GM18868 (cell line): ENCODE results near the gene RXRB.

Experiments used
- ATAC-seq: cut with Tn5 transposase; IDR thresholded peaks from one replicate; pipeline ENCODE4 v1.9.1; 2021; ENCODE audit warnings: mild to moderate bottlenecking, moderate library complexity; ENCODE audit not compliant: unreplicated experiment

Gene RXRB

DNA sequence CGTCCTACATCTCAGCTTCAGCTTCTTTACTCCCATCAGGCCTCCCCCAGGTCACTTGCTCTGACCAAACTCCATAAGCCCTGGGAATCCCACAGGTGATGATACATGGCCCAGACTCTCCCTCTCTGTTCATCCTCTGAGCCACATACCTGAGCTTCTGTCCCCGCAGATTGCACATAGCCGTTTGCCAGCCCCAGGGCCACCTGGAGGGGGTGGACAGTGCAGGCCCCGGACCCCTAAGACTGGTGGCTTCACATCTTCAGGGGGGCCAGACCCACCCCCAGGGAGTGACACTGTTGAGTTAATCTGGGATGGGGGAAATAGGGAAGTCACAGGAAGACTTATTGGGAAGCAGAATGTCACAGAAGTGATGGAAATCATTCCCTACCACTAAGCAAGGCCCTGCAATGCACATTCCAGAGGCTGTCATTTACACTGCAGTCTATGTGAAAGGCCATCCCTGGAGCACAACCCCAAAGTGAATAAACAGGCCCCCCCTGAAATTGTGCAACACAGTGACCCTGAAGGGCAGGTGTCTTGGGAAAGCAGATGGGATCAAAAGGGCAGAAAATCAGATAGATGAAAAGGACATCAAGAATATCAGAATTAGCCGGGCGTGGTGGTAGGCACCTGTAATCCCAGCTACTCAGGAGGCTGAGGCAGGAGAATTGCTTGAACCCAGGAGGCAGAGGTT is 2.2 kb downstream of the RXRB start:
- no peak for ATAC-seq

GRCh38 chr6:33197431-33198048 is 2.9 kb downstream of the RXRB start:
- ATAC-seq, result no peak

DNA sequence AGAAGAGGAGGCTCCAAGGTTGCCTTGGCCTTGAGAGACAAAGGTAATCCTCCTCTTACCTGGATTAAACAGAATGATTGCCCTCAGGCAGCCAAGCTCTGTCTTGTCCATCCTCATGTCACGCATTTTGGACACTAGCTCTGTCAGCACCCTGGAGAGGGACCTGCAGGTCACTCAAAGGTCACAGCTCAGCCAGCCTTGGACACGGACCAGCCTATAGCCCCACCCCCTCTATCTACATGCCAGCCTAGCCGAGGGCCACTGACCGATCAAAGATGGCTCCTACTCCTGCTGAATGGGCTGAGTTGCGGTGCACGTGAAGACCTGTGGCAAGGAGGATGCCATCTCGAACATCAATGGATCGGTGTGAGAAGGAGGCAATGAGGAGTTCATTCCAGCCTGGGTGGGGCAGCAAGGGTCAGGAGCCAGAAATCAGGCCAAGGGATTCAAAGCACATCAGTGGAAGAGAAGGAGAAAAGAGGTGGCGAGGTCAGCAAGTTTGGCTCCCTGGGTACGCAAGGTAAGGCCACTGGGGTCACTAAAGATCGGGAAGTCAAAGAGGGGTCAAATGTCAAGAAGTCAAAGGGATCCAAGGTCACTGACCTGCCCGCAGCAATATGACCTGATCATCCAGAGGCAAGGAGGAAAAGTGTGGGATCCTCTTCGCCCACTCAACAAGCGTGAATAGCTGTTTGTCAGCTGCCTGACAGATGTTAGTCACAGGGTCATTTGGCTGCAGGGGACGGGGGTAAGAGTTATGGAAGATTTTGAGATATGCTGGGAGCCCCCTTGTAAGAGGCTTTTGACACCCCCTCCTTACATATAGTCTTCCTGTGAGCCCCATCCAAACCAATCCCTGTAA is 4.9 kb downstream of the RXRB start:
- ATAC-seq, result no peak

DNA sequence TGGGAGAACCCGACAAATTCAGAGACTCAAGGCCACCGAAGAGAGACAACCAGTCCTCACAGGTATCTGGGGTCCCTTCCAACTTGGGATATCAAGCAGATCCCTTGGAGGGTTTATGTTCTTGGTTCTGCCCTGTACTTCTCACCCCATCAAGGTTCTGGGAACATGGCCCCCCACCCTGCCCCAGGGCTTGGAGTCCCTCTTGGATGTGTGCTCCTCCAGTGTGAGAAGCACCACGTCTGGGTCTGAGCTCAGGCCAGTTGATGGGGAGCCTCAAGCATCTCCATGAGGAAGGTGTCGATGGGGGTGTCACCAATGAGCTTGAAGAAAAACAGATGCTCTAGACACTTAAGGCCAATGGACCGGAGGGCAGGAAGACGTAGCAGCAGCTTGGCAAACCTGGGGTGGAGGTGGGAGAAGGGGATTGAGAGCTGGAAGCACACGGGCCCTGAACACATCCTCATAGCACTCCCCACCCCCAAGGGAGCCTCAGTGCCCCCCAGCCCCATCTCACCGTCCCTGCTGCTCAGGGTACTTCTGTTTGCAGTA is 6.0 kb downstream of the RXRB start:
- ATAC-seq, result no peak

- ATAC-seq, result no peak
Observed at GRCh38 chr6:33193619-33194018, 6.8 kb downstream of the RXRB start.

DNA sequence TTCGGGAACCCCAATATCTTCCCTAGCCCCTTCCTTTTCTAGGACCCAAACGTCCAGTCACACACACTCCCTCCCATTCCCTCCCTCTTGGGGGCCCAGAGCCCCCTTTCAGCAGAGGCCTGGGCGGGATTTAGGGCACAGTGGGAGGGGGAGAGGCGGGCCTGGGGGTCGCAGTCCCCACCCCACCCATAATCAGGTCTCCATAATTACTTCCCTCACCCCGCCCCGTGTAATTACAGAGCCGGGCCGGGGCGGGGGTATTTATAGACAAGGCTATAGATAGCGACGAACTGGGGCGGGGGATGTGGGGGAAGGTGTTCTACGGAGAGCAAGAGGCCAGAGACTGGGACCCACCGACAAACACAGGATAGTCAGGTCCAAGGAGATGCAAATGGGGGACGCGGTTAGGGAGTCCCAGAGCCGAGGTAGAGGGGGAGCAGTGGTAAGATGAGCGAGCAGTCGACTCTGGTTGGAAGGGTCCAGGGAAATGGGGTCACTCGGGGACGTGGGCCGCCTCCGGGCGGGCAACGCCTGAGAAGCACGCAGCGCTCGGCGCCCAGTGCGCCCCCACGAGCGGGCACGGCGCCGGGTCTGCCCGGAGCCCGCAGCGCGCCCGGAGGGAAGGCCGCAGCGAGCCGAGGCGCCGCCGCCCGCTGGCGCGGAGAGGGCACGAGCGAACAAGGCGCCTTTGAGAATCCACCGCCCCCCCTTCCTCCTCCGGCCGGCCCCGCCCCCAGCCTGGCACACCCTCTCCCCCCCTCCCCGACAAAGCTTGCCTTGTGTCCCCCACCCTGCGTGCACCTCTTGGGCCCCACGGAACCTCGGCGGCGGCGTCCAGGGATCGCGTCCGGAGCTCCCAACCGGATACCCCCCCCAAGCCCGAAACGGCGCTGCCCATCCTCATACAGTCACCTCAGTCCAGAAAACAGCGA is 7.5 kb downstream of the RXRB start:
- no peak for ATAC-seq

- ATAC-seq, result no peak
Observed at GRCh38 chr6:33192105-33192646, 8.3 kb downstream of the RXRB start, which contains the start of gene COL11A2. TSS of gene COL11A2 (minus strand) at chr6:33192467. CDS start at chr6:33192240, 227 bp downstream.

DNA sequence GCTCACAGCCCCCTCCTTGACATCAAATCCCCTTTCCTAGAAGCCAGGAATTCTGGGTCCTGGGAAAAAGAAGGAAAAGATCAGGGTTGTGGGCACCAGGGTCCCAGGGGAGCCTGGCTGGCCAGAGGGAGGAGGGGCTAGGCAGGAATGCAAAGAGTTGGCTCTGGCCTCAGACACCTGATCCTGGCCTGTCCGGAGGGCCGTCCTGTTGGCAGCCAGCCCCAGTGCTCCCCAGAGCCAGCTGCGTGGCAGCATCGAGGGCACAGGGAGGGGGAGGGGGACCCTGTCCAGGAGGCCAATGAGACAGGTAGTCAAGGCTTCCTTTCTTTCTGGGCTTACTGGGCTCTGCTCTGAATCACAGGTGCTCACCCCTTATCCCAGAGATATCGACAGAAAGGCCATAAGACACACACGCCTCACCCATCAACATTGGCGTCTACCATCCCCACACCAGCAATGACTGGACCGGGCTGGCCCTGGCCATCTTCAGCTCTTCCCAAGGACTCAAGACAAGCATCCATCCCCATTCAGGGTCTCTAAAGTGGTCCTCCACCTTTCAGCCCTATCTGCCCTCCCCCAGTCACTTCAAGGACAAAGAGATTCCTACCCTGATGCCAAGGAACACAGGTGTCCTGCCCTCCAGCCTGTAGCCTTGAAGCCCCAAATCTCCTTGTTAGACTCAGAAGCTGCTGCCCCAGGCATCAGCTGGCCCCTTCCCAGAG is 8.9 kb downstream of the RXRB start:
- ATAC-seq, result no peak

DNA sequence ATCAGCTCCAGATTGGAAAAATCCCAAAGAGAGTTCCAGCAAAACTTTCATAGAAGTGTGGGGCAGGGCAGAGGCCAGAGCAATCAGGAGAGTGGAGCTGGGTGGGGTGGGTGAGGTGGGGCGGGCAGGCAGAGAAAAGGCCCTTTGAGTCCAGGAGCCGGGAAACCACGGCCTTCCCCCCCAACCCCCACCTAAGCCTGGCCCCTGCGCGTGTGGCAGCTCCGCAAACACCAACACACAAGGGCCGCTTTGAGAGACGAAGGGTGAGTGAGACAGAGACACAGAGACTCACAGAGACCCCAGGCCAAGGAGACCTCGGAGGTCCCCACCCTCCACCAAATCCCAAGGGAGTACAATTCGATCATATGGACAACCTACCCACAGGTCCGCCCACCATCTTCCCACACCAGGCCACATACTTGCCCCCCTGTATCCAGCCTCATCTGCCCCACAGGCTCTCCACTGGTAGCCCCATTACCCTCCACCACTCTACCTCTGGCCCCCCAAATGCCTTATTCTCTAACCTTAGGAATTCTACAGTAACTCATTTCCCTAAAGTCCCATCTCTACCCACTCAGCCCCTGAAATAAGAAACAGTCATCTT is 9.9 kb downstream of the RXRB start:
- no peak for ATAC-seq

DNA sequence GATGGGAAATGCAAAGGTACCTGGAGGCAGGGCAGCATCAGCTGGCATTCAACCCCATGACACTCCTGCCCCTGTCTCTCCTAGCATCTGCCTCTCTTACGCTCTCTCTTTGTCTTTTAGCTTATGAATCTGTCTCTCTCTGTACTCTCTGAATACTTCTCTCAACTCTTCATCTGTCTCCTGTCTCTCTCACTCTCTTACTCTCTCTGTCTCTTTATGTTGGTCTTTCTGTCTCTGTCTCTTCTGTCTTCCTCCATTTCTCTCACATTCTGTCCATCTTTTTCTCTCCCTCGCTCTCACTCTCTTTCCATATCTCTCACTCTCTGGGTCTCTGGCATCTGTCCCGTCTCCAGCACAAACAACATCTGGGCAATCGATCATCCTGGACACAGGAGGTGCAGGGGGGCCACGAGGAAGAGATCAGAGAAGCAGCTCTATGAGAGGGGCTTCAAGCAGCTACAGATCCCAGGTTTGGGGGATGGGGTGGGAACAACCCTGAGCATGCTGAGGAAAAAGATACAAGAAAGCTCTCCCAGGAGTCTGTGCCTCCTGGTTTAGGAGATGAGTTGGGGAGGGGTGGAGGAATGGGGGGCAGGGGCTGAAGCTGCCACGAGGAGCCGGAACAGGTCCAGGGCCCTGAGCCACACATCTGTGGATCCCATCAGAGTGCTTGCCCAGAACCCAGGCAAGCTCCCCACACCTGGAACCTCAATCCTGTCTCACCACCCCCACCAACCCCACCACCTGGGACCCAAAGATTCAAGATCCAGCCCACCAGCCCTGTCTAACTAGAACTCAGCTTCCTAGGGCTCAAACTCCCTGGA is 10.6 kb downstream of the RXRB start:
- no peak for ATAC-seq

DNA sequence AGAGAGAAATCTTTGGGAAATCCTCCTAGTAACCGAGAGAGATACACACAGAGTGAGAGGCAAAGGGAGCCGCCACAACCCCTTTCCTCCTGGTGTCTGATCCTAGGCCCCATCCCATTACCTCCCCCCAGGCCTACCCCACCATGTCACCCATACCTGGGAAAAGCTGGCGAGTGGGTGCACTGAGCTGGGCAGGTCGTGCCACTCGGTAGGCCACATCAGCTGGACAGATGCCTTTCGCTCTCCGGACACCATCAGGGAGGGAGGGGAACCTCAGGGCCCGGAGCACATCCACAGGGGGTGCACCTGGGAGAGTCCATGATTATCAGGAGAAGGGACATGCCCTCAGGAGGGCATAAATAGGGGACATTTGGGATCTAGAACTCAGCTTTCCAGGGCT is 11.3 kb downstream of the RXRB start:
- no peak for ATAC-seq

DNA sequence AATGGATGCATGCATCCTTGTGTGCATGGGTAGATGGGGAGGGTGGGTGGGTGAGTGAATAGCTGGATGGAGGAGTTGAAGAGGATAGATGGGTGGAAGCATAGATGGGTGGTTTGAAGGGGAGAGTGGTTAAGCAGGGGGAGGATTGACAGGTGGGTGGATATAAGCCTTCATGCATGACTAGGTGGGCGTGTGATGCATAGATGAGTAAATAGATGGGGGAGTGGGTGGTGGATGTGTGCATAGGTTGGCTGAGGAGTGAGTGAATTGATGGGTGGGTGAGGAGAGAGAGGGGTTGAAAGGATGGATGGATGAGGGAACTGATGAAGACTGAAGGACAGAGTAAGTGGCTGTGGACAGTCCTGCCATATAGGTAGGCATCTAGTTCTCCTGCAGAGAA is 12.7 kb downstream of the RXRB start:
- no peak for ATAC-seq

- ATAC-seq, result no peak
Observed at GRCh38 chr6:33185654-33186187, 14.7 kb downstream of the RXRB start.

GRCh38 chr6:33185190-33185589 is 15.3 kb downstream of the RXRB start:
- ATAC-seq, result no peak

DNA sequence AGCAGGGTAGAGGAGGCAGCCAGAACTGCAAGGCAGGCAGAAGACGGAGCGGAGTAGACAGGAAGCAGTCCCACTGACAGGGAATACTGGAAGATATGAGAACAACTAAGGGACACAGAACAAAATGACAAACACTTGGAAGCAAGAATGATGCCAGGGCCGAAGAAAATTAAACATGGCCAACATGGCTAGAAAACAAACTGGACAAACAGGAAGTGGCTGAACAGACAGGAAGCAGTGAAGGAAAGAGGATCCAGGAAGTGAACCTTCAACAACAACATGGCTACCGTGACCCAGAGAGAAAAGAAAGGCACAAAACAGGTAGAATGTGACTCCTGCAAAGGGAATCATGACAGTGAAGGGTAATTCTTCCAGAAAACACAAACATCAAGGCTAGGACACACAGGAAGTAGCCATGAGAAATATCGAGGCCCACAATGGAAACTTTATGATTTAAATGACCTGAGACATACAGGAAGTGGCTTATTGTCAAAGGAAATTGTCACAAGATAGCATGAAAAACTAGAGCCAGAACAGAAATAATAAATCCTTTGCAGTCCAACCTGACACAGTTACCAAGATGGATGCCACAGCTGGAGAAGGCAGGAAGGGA is 17.3 kb downstream of the RXRB start:
- no peak for ATAC-seq

- ATAC-seq, result no peak
Observed at GRCh38 chr6:33181141-33181540, 19.3 kb downstream of the RXRB start.

GRCh38 chr6:33178755-33179475 is 21.6 kb downstream of the RXRB start:
- ATAC-seq, result no peak
